Heart left ventricle (tissue), 13 donors: ENCODE data around the gene PHACTR1.

Experiments used
- POLR2A ChIP-seq, 2 donors: fragments of 450-650 bp; IDR thresholded peaks; one replicate each; pipeline ENCODE4 v1.6.1; 2017; ENCODE audit warnings: antibody characterized with exemption in 2 of 2, mild to moderate bottlenecking in 2 of 2, moderate library complexity in 2 of 2
- TF ChIP-seq, protein P1 (sequence below), 12 donors: fragments of 200-600 bp; sonication (generic) in 4 of 12; IDR thresholded peaks; one replicate each; pipeline versions ENCODE4 v1.5.0 to v1.8.0; 2018 to 2022; ENCODE audit warnings: antibody characterized with exemption in 12 of 12, mild to moderate bottlenecking in 5 of 12
- donor health status: ischemic (EF 13 %, LVEDD 7.1; RV severe dilation, severe dysfunction).
- donor health status: DM: no; HTN: yes; CAD: no.
- donor health status: DM: no; HTN: no; CAD: no.
- donor health status: ischemic (EF 25% LVEDD 6.9; RV normal size, moderate dysfunction).
- donor health status: ischemic (EF 25% LVEDD 5.7; RV mildly dilated, moderate dysfunction).
- donor health status: ischemic (EF 35%, LVEDD 5.7; RV mildly dilated, moderate dysfunction).
- donor health status: nonischemic (EF 11% LVEDD 7.7; RV severe dilation, severe dysfunction).
- donor health status: DM: yes; HTN: yes; CAD: no.
- donor health status: PGD.
- donor health status: ischemic (EF 29% LVEDD 5.4; RV normal size, mild dysfunction).
- donor health status: nonischemic (EF 23%, LVEDD 6.1; RV moderate dilation, normal function).

DNA sequence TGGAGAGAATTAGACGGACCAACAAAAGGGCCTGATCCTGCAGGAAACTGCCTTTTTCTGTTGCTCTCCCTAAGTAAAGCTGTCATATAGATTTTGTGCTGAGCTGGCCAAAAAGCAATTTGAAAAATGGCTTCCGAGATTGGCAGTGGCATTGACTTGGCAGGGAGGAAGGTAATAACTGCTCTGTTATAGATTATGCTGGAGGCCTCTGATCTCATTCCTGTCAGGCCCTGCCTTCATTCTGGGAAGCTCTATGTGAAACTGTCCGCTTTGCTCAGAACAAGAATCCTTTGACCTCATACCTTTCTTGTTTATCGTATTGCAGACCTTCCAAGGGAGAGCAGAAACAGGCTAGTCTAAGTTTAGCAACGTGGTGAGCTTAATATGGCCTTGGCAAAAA, 234.4 kb downstream of the PHACTR1 start:
- TF ChIP-seq, protein P1, sequence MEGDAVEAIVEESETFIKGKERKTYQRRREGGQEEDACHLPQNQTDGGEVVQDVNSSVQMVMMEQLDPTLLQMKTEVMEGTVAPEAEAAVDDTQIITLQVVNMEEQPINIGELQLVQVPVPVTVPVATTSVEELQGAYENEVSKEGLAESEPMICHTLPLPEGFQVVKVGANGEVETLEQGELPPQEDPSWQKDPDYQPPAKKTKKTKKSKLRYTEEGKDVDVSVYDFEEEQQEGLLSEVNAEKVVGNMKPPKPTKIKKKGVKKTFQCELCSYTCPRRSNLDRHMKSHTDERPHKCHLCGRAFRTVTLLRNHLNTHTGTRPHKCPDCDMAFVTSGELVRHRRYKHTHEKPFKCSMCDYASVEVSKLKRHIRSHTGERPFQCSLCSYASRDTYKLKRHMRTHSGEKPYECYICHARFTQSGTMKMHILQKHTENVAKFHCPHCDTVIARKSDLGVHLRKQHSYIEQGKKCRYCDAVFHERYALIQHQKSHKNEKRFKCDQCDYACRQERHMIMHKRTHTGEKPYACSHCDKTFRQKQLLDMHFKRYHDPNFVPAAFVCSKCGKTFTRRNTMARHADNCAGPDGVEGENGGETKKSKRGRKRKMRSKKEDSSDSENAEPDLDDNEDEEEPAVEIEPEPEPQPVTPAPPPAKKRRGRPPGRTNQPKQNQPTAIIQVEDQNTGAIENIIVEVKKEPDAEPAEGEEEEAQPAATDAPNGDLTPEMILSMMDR (IDR thresholded peaks at IDR 0.05) = no peak
- TF ChIP-seq POLR2A (IDR thresholded peaks at IDR 0.05) = no peak
